HEK293T (cell line): ENCODE measurements around the gene MEGF6.

Source experiments
- FOXM1 ChIP-seq: fragments of 450-650 bp; IDR thresholded peaks from 2 replicates; pipeline ENCODE4 v1.6.1; 2017; ENCODE audit warnings: mild to moderate bottlenecking, borderline replicate concordance
- NFRKB ChIP-seq: fragments of 450-650 bp; IDR thresholded peaks from 2 replicates; pipeline ENCODE4 v1.6.1; 2016; ENCODE audit warnings: mild to moderate bottlenecking, moderate library complexity

- TF ChIP-seq FOXM1, result no peak
- no peak for TF ChIP-seq NFRKB
Measured at GRCh38 chr1:3485016-3485415, 126.3 kb downstream of the MEGF6 start.
